ENCODE data around the gene CHAC1. TPM values are rescaled to one million over a fixed set of nuclear protein-coding genes. Genes with fewer than 3 reads are reported as not detected.
A peak's percentile ranks its signal among the peaks of the same experiment; 100 is the strongest.

Gene CHAC1
- total RNA-seq, 4 donors from 2014 or later = 0.60 to 6.7 (median 2.5) TPM

DNA sequence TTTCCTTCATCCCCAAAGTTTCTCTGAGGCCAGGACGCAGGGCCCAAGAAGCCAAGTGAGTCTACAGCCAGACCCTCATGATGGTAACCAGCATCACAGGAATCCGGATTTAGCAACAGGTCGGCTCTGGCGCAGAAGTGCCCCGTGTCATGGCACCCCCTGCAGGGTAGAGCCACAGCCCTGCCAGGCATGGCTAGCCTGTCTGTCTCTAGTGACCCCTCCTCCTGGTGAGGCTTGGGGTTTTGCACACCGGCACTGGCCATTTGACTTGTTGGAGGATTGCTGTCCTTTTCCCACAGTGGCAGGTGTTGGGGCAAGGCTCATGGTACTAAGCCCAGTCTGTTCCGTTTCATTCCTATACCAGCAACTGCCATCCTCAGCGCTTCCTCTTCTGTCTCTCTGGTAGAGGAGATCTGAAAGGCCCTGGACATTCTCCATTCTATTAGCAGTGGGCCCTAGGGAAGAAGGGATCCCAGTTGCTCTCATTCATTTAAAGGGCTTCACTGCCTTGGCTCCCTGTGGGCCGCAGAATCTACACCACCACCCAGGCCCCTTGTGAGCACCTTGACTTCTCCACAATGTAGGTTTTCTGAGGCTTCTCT lies 9.4 kb upstream of the CHAC1 start:
- in situ Hi-C loops (cut with MboI; ENCODE audit: low pct_ligation_motif_present in 1 of 4, low pct_unique_long_range_greater_than_20kb in 1 of 4, low sequenced_read_pairs in 3 of 4) (no loop called here), intact Hi-C loops (cut with DNase I; ENCODE audit: low total_unique reads) (no loop called here)
- DNase-seq = no peak
- H3K4me3 ChIP-seq = no peak overlapping the region
- H3K27ac ChIP-seq = no peak overlapping the region
- peaks cover 16 to 29% (median 21%) of the 10 kb centered on the region in 4 donors for H3K4me1 ChIP-seq
- no peaks in the 10 kb centered on the region for H3K9me3 ChIP-seq
- H3K36me3 ChIP-seq = no peaks in the 10 kb centered on the region
- TF ChIP-seq, protein P1, sequence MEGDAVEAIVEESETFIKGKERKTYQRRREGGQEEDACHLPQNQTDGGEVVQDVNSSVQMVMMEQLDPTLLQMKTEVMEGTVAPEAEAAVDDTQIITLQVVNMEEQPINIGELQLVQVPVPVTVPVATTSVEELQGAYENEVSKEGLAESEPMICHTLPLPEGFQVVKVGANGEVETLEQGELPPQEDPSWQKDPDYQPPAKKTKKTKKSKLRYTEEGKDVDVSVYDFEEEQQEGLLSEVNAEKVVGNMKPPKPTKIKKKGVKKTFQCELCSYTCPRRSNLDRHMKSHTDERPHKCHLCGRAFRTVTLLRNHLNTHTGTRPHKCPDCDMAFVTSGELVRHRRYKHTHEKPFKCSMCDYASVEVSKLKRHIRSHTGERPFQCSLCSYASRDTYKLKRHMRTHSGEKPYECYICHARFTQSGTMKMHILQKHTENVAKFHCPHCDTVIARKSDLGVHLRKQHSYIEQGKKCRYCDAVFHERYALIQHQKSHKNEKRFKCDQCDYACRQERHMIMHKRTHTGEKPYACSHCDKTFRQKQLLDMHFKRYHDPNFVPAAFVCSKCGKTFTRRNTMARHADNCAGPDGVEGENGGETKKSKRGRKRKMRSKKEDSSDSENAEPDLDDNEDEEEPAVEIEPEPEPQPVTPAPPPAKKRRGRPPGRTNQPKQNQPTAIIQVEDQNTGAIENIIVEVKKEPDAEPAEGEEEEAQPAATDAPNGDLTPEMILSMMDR (IDR thresholded peaks at IDR 0.05) = no peak
- TF ChIP-seq EP300 (IDR thresholded peaks at IDR 0.05; ENCODE audit: low read depth) (no peak), POLR2A (IDR thresholded peaks at IDR 0.05) (no peak), POLR2AphosphoS5 (IDR thresholded peaks at IDR 0.05) (no peak)
- 98% methylated on average over 9 of the region's 9 CpGs; no CpG with 5 or more reads in 1 of the 2 donors for WGBS, 2 donors (ENCODE audit: low coverage in 1 of 2)
- H3K27me3 ChIP-seq = no peaks in the 10 kb centered on the region

DNA sequence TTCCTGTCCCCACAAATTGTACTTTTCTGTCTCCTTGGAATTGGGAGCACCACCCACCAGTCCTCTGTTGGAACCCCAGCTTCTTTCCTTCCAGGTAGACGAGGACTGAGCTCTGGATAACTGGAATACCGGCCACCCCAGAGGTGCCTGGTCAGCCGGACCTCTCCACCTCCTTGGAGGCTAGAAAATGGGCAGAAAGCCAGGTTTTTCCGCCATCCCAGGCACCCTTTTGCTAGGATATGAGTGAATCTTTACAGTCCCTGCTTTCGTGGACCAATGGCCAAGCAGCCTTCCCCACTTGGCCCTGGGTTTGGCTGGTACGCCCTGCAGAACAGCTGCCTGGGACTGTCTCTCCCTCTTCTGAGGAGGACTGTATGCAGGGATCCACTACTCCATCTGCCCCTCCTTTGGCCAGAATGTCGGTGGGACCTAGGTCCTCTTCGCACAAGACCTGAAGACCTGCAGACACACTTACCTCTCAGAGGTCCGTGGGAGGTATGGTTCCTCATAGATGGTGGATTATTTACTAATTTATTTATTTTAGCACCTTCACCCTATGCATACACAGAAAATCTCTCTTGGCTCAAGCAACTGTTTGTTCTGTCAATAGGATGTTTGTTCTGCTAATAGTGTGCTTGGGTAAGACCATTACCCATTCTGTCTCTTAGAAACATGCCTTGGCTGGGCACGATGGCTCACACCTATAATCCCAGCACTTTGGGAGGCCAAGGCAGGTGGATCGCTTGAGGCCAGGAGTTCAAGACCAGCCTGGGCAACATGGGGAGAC lies 8.6 kb upstream of the CHAC1 start:
- DNase-seq = no peak
- TF ChIP-seq POLR2A (IDR thresholded peaks at IDR 0.05) (no peak), EP300 (IDR thresholded peaks at IDR 0.05; ENCODE audit: low read depth) (no peak), POLR2AphosphoS5 (IDR thresholded peaks at IDR 0.05) (no peak)
- TF ChIP-seq, protein P1 (IDR thresholded peaks at IDR 0.05) = no peak
- intact Hi-C loops (cut with DNase I; ENCODE audit: low total_unique reads) (no loop called here), in situ Hi-C loops (cut with MboI; ENCODE audit: low pct_ligation_motif_present in 1 of 4, low pct_unique_long_range_greater_than_20kb in 1 of 4, low sequenced_read_pairs in 3 of 4) (no loop called here)
- Histone ChIP-seq H3K4me3 (no peak overlapping the region), H3K27ac (no peak overlapping the region), H3K4me1 (peaks cover 16 to 37% (median 24%) of the 10 kb centered on the region in 4 donors), H3K9me3 (no peaks in the 10 kb centered on the region), H3K27me3 (no peaks in the 10 kb centered on the region), H3K36me3 (no peaks in the 10 kb centered on the region)
- 83 to 92% methylated on average over 1 to 11 of the region's 11 CpGs for WGBS, 2 donors (ENCODE audit: low coverage in 1 of 2)

DNA sequence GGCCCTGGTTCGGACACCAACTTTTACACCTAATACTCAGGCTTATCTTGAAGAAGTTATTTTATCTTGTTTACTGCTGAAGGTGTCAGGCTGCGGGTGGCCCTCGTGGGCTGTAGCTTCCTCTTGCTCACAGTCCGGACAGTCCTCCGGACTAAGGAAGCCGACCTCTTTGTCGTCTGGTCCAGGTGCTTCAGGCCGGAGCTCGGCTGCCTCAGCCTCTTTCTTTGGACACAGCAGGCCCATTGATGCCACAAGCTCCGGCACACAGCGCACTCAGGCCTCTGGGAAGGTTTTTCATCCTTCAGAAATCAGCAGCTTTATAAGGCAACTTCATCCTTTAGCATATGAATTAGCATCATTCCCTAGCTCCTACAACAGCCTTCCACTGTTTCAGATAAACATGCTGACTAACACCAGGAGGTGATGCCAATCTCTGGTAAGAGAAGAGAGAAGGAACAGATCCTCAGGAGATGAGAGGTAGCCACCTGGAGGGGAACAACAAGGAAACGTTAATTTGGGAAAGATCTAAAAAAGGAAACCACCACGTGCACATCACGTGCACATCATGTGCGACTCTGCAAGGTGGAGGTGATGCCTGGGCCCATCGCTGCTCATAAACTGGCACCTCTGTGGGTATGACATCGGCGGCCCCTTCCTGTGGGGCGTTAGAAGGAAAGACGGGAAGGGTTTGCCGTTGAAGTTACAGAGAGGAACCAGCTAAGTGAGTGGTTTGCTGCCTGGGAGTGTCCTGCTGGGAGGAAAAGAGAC lies 4.4 kb upstream of the CHAC1 start:
- TF ChIP-seq POLR2AphosphoS5 (IDR thresholded peaks at IDR 0.05) = no peak
- Histone ChIP-seq H3K27ac (peak overlapping the region; percentile 44 to 72 (median 70)), H3K36me3 (no peaks in the 10 kb centered on the region), H3K4me3 (no peak overlapping the region), H3K27me3 (no peaks in the 10 kb centered on the region), H3K4me1 (peaks cover 0 to 26% (median 14%) of the 10 kb centered on the region in 4 donors), H3K9me3 (no peaks in the 10 kb centered on the region)
- no peak for DNase-seq
- 67 to 77% methylated on average over 3 to 21 of the region's 21 CpGs for WGBS, 2 donors (ENCODE audit: low coverage in 1 of 2)
- intact Hi-C loops (cut with DNase I; ENCODE audit: low total_unique reads) = no loop called here
- in situ Hi-C loops (cut with MboI; ENCODE audit: low pct_ligation_motif_present in 1 of 4, low pct_unique_long_range_greater_than_20kb in 1 of 4, low sequenced_read_pairs in 3 of 4) = no loop called here

DNA sequence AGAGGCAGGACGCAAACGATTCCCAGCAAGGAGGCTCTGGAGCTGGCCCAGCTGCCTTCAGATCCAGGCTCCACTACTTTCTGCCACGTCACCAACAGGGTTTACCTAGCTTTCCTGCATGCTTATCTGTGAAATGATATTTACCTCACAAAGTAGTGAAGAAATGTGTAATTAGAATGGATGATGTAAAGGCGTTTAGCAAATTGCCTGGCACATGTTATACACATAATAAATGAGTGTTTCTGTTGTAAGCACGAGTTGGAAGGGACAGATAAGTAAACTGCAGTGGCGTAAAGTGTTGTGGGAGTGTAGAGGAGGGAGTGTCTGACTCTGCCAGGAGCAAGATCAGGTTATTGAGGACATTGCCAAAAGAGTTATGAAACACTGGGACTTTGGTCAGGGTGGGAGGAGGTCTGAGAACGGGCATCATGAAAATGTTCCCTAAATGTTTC lies 3.5 kb upstream of the CHAC1 start:
- intact Hi-C loops (cut with DNase I; ENCODE audit: low total_unique reads) (no loop called here), in situ Hi-C loops (cut with MboI; ENCODE audit: low pct_ligation_motif_present in 1 of 4, low pct_unique_long_range_greater_than_20kb in 1 of 4, low sequenced_read_pairs in 3 of 4) (no loop called here)
- no peak overlapping the region for H3K4me3 ChIP-seq
- peak; percentile 55 for DNase-seq
- H3K36me3 ChIP-seq = no peaks in the 10 kb centered on the region
- H3K27ac ChIP-seq = peak overlapping the region; percentile 44 to 72 (median 70)
- peaks cover 0 to 30% (median 15%) of the 10 kb centered on the region in 4 donors for H3K4me1 ChIP-seq
- no peaks in the 10 kb centered on the region for H3K27me3 ChIP-seq
- no peaks in the 10 kb centered on the region for H3K9me3 ChIP-seq
- 51% methylated on average over 6 to 7 of the region's 7 CpGs for WGBS, 2 donors (ENCODE audit: low coverage in 1 of 2)
- TF ChIP-seq, protein P1 (IDR thresholded peaks at IDR 0.05) = no peak
- peak in 1 of 3 donors; percentile 50 for TF ChIP-seq POLR2AphosphoS5 (IDR thresholded peaks at IDR 0.05)

Data from transverse colon (tissue), 4 donors.